GM23248 (cell line): Measurements from ENCODE around the gene TRIM62. TPM values are rescaled to one million over a fixed set of nuclear protein-coding genes. Genes with fewer than 3 reads are reported as not detected.

Experiments
- DNase-seq: peaks from one replicate; pipeline ENCODE4 v3.0.0-alpha.2; 2015
- H2AFZ ChIP-seq: fragments of 200-600 bp; sonication (generic); 2 replicates; pipeline ENCODE4 v1.6.1; 2016; ENCODE audit warnings: antibody characterized with exemption
- H3F3A ChIP-seq: fragments of 200-600 bp; sonication (generic); 2 replicates; pipeline ENCODE4 v1.6.1; 2016; ENCODE audit warnings: mild to moderate bottlenecking, antibody characterized with exemption, mixed run types; ENCODE audit not compliant: insufficient read depth
- H3K27ac ChIP-seq: fragments of 200-600 bp; sonication (generic); 2 replicates; pipeline ENCODE4 v1.5.1; 2016; ENCODE audit warnings: mild to moderate bottlenecking
- H3K27me3 ChIP-seq: fragments of 200-600 bp; sonication (generic); replicated peaks from 2 replicates; pipeline ENCODE4 v1.6.1; 2016; ENCODE audit warnings: mild to moderate bottlenecking; ENCODE audit not compliant: insufficient read depth
- H3K36me3 ChIP-seq: fragments of 200-600 bp; sonication (generic); 2 replicates; pipeline ENCODE4 v1.6.1; 2016; ENCODE audit warnings: low read depth, mild to moderate bottlenecking
- H3K4me1 ChIP-seq: fragments of 200-600 bp; sonication (generic); 2 replicates; pipeline ENCODE4 v1.6.1; 2016; ENCODE audit warnings: mild to moderate bottlenecking; ENCODE audit not compliant: insufficient read depth
- H3K4me2 ChIP-seq: fragments of 200-600 bp; sonication (generic); one replicate; pipeline ENCODE4 v1.6.1; 2016; ENCODE audit warnings: mild to moderate bottlenecking; ENCODE audit not compliant: unreplicated experiment
- H3K4me3 ChIP-seq: fragments of 200-600 bp; sonication (generic); 2 replicates; pipeline ENCODE4 v1.5.1; 2016; ENCODE audit warnings: mild to moderate bottlenecking
- H3K79me2 ChIP-seq: fragments of 200-600 bp; sonication (generic); 2 replicates; pipeline ENCODE4 v1.6.1; 2016; ENCODE audit warnings: mild to moderate bottlenecking; ENCODE audit not compliant: insufficient read depth
- H3K9ac ChIP-seq: fragments of 200-600 bp; sonication (generic); 2 replicates; pipeline ENCODE4 v1.6.1; 2016; ENCODE audit warnings: mild to moderate bottlenecking
- H3K9me2 ChIP-seq: fragments of 200-600 bp; sonication (generic); 2 replicates; pipeline ENCODE4 v1.6.1; 2016; ENCODE audit warnings: mixed run types, mild to moderate bottlenecking, moderate library complexity; ENCODE audit not compliant: insufficient read depth
- H3K9me3 ChIP-seq: fragments of 200-600 bp; sonication (generic); one replicate; pipeline ENCODE4 v1.6.1; 2017; ENCODE audit warnings: low read depth
- H4K20me1 ChIP-seq: fragments of 200-600 bp; sonication (generic); 2 replicates; pipeline ENCODE4 v1.6.0; 2016; ENCODE audit not compliant: insufficient read depth
- EZH2 ChIP-seq: fragments of 200-600 bp; sonication (generic); IDR thresholded peaks from 2 replicates; pipeline ENCODE4 v1.6.1; 2018; ENCODE audit warnings: antibody characterized with exemption, mild to moderate bottlenecking; ENCODE audit not compliant: insufficient read depth, poor library complexity, severe bottlenecking
- EZH2phosphoT487 ChIP-seq: fragments of 200-600 bp; sonication (generic); IDR thresholded peaks from 2 replicates; pipeline ENCODE4 v1.6.1; 2018; ENCODE audit warnings: antibody characterized with exemption, moderate library complexity, mild to moderate bottlenecking, low read depth; ENCODE audit not compliant: insufficient read depth
- WGBS, 2 experiments: methylation state at CpG; one replicate each; pipeline ENCODE4 v1.1.6; 2015 to 2017; ENCODE audit warnings: low lambda C conversion rate in 2 of 2, low coverage in 1 of 2; ENCODE audit errors: missing lambda C conversion rate in 2 of 2; 5-methylcytosine and 5-hydroxymethylcytosine counted together
- in situ Hi-C: fragments of 300-500 bp; cut with MboI; formaldehyde crosslinking; loops from 2 replicates; pipeline ENCODE4 v1.15.0; 2020
- polyA plus RNA-seq: library from polyadenylated mRNA; unstranded; fragments of >200 nt; fragmentation: Nextera tagmentation; extraction: Ambion mirVana; gene quantifications from 2 replicates; pipeline ENCODE4 v1.2.1, GENCODE V29; 2016
- total RNA-seq: library from RNA; depleted of rRNA; stranded (reverse); fragments of >200 nt; shearing (Covaris generic); gene quantifications from 2 replicates; pipeline ENCODE4 v1.2.3, GENCODE V29; 2014

Gene TRIM62
- total and polyA plus RNA-seq, 2 experiments from 2014 or later, result 2.0 to 2.6 TPM

- no peaks in the 10 kb centered on the region for H4K20me1 ChIP-seq
- no peak for DNase-seq
- in situ Hi-C loops, result loop anchor here (25.0 kb wide), 1 partner anchor 138 kb away; no protein-coding TSS in a partner anchor
- H3K27me3 ChIP-seq, result 0 out of 2 replicates have a peak, but pooled peaks cover 4% of the 10 kb centered on the region
- 11 to 19% methylated on average over 2 of the region's 2 CpGs for WGBS, 2 experiments
- no peak overlapping the region for H3K27ac ChIP-seq
- H3K9ac ChIP-seq, result no peak overlapping the region
- no peaks in the 10 kb centered on the region for H3K36me3 ChIP-seq
- no peak overlapping the region for H2AFZ ChIP-seq
- no peak for TF ChIP-seq EZH2phosphoT487
- TF ChIP-seq EZH2, result no peak
- H3K79me2 ChIP-seq, result no peaks in the 10 kb centered on the region
- no peaks in the 10 kb centered on the region for H3K9me2 ChIP-seq
- 0 out of 2 replicates have a peak, but pooled peaks cover 7% of the 10 kb centered on the region for H3K4me1 ChIP-seq
- no peak overlapping the region for H3K4me2 ChIP-seq
- H3K9me3 ChIP-seq, result no peaks in the 10 kb centered on the region
- H3F3A ChIP-seq, result peaks cover 4% of the 10 kb centered on the region; the same call in 1 of the 2 replicates
- H3K4me3 ChIP-seq, result no peak overlapping the region
Observed at GRCh38 chr1:33224166-33224707, 42.4 kb upstream of the TRIM62 start.

DNA sequence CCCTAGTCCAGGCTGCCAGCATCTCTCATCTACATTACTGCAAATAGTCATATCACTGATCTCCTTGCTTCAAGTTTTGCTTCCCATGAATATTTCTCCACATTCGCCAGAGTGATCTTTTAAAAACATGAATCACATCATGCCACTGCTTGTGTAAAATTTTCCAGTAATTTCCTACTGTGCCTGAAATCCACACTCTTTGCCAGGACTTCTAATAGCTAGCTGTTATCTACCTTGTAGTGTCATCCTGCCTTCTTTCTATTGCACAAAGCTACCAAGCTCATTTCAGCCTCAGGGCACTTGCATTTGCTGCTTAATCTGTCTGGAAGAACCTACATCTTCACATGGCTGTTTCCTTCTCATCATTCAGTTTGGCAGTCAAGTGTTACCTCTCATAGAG lies 40.5 kb upstream of the TRIM62 start:
- 0 out of 2 replicates have a peak, but pooled peaks cover 1% of the 10 kb centered on the region for H3K27me3 ChIP-seq
- in situ Hi-C loops, result loop anchor here (25.0 kb wide), 1 partner anchor 140 kb away; no protein-coding TSS in a partner anchor
- no peaks in the 10 kb centered on the region for H3K9me3 ChIP-seq
- H4K20me1 ChIP-seq, result no peaks in the 10 kb centered on the region
- peak; percentile 62 for DNase-seq
- H3F3A ChIP-seq, result peaks cover 4% of the 10 kb centered on the region; the same call in 1 of the 2 replicates
- H3K27ac ChIP-seq, result no peak overlapping the region
- H3K4me1 ChIP-seq, result 0 out of 2 replicates have a peak, but pooled peaks cover 7% of the 10 kb centered on the region
- no peaks in the 10 kb centered on the region for H3K79me2 ChIP-seq
- H3K9ac ChIP-seq, result no peak overlapping the region
- H3K9me2 ChIP-seq, result no peaks in the 10 kb centered on the region
- no peak overlapping the region for H3K4me2 ChIP-seq
- TF ChIP-seq EZH2, result no peak
- TF ChIP-seq EZH2phosphoT487, result no peak
- no peak overlapping the region for H2AFZ ChIP-seq
- 26 to 50% methylated on average over 1 of the region's 1 CpG for WGBS, 2 experiments
- H3K36me3 ChIP-seq, result no peaks in the 10 kb centered on the region
- H3K4me3 ChIP-seq, result no peak overlapping the region

DNA sequence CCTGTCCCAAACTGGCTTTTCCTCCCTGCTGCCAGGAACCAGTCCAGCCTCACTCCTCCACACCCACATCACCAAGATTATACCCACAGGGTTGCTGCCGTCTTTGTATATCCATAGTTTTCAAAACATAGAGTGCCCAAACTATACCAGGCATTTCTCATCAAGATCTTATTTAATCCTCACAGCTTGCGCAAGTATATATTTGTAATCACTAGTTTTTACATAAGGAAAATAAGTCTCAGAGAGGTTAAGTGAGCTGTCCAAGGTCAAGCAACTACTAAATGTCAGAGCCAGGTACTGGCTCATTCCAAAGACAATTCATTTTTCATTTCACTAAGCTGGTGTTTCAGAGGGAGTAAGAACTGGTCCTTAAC lies 39.5 kb upstream of the TRIM62 start:
- TF ChIP-seq EZH2 (no peak), EZH2phosphoT487 (no peak)
- Histone ChIP-seq H3K9me3 (no peaks in the 10 kb centered on the region), H3K9me2 (no peaks in the 10 kb centered on the region), H4K20me1 (no peaks in the 10 kb centered on the region), H3F3A (peaks cover 4% of the 10 kb centered on the region; the same call in 1 of the 2 replicates), H3K4me3 (no peak overlapping the region), H3K9ac (no peak overlapping the region), H3K27ac (no peak overlapping the region), H3K4me1 (0 out of 2 replicates have a peak, but pooled peaks cover 7% of the 10 kb centered on the region), H3K79me2 (no peaks in the 10 kb centered on the region), H2AFZ (no peak overlapping the region), H3K4me2 (no peak overlapping the region), H3K27me3 (no peaks in the 10 kb centered on the region), H3K36me3 (no peaks in the 10 kb centered on the region)
- WGBS, 2 experiments, result 66 to 71% methylated on average over 2 of the region's 2 CpGs
- DNase-seq, result peak; percentile 36
- in situ Hi-C loops, result loop anchor here (25.0 kb wide), 1 partner anchor 141 kb away; no protein-coding TSS in a partner anchor

- H3K27me3 ChIP-seq, result no peaks in the 10 kb centered on the region
- no peaks in the 10 kb centered on the region for H3K9me3 ChIP-seq
- H3K4me3 ChIP-seq, result no peak overlapping the region
- DNase-seq, result peak; percentile 26
- no peak overlapping the region for H3K9ac ChIP-seq
- H3K79me2 ChIP-seq, result no peaks in the 10 kb centered on the region
- H3K9me2 ChIP-seq, result no peaks in the 10 kb centered on the region
- no peak overlapping the region for H2AFZ ChIP-seq
- no peak overlapping the region for H3K27ac ChIP-seq
- H3K4me1 ChIP-seq, result 0 out of 2 replicates have a peak, but pooled peaks cover 7% of the 10 kb centered on the region
- in situ Hi-C loops, result loop anchor here (25.0 kb wide), 1 partner anchor 141 kb away; no protein-coding TSS in a partner anchor
- H3K4me2 ChIP-seq, result peak overlapping the region; percentile 9
- 38 to 45% methylated on average over 12 of the region's 12 CpGs for WGBS, 2 experiments
- no peaks in the 10 kb centered on the region for H4K20me1 ChIP-seq
- no peak for TF ChIP-seq EZH2
- no peak for TF ChIP-seq EZH2phosphoT487
- H3K36me3 ChIP-seq, result no peaks in the 10 kb centered on the region
- peaks cover 4% of the 10 kb centered on the region; the same call in 1 of the 2 replicates for H3F3A ChIP-seq
Observed at GRCh38 chr1:33220676-33221384, 39.0 kb upstream of the TRIM62 start.
